Amygdala (tissue), 56 donors: ENCODE results near the gene SEPTIN10.
"Not testable (repeated sequence)": the region's sequence is repeated elsewhere in the genome, so short reads cannot be mapped to it uniquely, and the experiment has no call there.

ENCODE experiments used
- DNase-seq, 56 donors: peaks; one replicate each; lab custom pipeline; 2025; lab: John Stamatoyannopoulos, UW

SEPTIN10 gene

DNA sequence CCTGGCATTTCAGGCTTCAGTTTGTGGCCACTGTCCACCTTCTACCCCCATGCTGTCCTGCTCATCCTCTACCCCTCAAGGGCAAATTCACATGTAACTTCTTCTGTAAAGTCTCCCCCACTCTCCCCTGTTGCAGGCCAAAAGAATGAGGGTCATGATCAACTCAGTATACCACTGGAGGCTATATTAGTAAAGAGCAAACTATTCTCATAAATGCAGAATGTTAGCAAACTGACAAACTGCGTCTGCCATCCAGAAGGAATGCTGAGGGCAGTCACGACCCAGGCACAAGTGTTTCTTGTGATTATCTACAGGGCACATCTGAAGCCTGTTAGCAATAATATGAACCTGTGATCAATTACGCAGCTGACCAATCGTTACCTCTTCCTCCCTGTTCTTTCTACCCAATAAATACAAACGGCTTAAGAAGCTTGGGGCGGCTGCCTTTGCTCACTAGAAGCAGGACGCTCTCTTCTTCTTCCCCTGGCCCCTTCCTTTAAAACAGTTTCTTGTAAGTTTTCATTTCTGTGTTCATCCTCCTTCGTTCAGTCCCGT lies 58.3 kb downstream of the SEPTIN10 start:
- no peak for DNase-seq

GRCh38 chr2:109554758-109555157 lies 59.0 kb downstream of the SEPTIN10 start:
- no peak for DNase-seq

DNA sequence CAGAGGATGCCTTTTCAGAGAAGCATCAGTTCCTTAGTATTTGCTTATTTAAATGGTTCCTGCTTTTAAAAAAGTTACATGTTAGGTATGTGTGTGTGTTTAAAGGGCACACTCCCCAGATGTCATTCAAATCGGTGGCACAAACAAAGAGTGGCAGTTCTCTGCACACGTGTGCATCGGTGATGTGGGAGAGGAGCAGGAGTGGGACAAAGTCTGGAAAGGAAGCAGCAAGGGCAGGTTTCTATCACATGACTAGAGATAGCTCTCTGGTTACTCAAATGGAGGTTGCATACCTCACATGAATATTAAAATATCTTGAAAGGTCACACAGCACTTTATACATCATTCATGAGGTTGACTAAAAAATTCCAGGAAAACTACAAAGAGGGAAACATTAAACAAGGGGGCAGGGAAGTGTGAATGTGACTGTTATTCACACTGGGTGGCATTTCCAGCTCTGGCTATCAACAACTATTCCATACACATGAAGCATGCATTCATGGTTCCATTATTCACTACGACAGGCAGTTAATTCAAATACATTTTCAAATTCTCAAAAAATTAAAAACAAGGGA lies 64.7 kb downstream of the SEPTIN10 start:
- DNase-seq = no peak

- DNase-seq = no peak
Observed at GRCh38 chr2:109547280-109547679, 66.5 kb downstream of the SEPTIN10 start.

DNA sequence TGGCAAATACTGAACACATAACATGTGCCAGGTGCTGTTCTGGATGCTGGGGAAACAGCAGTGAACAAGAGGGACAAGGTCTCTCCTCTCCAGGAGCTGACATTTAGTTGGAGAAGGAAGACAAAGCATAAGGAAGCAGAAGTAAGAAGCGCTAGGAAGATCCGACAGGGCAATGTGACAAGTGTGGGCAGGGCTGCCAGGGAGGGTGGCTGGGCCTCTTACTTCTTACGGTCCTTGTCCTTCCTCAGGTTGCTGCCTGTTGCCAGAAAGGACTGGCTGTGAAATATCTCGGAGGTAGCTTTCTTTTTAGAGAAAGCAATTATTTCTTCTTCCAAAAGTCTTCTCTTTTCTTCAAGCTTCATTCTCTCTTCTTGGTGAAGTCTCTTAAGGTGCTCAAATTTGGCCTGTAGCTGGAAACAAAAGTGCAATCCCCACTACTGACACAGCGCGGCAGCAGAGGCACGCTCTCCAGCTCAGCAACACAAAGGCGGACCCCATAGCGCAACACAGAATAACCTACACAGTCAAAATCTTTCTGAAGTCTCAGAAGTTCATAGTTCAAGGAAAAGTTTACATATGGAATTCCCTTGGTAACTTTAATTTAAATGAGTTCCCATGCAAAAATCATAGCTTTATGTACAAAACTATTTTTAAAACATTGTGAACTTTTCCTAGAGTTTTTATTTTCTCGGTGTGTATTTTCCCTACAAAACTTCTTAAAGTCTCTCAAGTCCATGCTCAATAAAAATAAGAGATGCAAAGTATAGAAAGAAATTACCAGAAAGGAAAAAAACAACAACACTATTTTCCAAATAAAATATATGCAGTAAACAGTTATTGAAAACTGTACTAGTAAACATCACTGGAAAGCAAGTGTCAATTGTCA lies 67.7 kb downstream of the SEPTIN10 start:
- peak in 50 of 56 donors; percentile 2 to 84 (median 31) for DNase-seq

- no peak for DNase-seq
Observed at GRCh38 chr2:109542384-109542783, 71.4 kb downstream of the SEPTIN10 start.

DNA sequence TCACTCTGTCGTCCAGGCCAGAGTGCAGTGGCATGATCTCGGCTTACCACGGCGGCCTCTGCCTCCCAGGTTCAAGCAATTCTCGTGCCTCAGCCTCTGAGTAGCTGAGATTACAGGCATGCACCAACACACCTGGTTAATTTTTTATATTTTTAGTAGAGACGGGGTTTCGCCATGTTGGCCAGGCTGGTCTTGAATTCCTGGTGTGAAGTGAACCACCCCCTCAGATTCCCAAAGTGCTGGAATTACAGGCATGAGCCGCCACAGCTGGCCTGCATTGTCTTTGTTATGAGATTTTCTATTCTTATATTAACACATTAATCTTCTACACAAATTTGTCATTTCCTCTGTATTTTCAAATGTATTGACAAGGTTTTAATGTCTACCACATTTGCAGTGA lies 75.2 kb downstream of the SEPTIN10 start:
- no peak for DNase-seq

- DNase-seq = no peak
Observed at GRCh38 chr2:109537565-109538222, 76.1 kb downstream of the SEPTIN10 start.

GRCh38 chr2:109536556-109536955 lies 77.2 kb downstream of the SEPTIN10 start:
- DNase-seq = not testable (repeated sequence)

DNA sequence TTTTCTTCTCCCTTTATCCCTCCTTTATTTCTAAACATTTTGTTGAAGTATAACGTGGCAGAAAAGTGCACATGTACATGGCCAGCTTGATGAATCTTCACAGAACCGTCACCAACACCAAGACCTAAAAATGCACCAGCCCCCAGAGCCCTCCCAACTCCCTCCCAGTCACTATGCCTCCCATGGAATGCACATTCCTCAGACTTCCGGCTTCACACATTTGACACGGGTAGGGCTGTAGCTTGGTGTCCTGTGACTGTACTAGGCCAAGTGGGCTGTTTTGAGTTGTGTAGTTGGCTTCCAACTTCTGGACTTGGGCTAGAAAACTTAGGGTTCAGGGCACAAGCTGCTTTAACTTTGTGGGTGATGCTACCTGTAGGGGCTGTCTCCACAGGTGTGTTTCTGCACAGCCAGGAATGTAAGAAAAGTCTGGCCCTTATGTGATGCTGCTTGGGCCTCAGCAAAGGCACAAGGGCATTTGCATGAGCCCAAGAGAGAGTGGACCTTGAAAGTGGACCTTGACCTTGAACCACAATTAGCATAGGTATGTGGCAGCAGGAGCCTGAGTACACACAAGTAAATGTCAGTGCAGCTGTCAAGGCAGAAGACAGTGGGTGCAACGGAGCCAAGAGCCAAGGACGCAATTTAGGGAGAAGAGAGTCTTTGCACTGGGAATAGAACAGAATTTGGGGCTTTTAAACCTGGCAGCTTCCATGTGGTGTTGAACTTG lies 78.4 kb downstream of the SEPTIN10 start:
- no peak for DNase-seq

DNA sequence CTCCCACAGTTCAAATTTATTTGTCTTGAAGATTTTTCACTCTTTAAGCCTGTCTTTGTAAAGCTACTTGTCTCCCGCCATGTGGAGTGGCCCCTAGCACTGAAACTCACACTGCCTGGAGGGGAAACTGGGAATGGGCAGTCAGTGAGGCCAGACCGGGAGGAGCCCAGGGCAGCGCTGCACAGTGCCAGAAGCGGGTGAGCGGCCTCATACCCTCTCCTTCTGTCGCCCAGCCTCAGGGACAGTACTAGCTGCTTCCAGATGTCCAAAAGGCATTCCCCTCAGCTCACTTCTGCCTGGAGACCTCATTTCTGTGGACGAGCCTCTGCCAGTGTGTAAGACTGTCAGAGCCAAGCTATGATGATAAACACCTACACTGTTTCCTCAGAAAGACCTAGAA lies 79.9 kb downstream of the SEPTIN10 start:
- DNase-seq = no peak

DNA sequence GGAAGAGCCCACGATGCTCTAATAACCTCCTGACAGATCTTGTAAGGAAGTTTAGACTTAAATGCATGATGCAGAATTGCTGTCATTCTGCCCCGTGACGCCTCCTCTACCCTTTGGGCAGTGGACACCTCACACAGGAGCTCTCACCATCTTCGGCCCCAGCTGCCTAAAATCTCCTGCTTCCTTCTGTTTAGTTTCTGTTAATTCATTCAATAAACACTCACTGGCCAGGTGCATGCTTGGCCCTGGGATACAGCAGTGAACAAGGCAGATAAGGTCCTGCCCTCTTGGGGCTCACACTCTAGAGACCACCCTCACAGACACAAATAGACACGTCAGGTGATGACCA lies 81.1 kb downstream of the SEPTIN10 start:
- no peak for DNase-seq

DNA sequence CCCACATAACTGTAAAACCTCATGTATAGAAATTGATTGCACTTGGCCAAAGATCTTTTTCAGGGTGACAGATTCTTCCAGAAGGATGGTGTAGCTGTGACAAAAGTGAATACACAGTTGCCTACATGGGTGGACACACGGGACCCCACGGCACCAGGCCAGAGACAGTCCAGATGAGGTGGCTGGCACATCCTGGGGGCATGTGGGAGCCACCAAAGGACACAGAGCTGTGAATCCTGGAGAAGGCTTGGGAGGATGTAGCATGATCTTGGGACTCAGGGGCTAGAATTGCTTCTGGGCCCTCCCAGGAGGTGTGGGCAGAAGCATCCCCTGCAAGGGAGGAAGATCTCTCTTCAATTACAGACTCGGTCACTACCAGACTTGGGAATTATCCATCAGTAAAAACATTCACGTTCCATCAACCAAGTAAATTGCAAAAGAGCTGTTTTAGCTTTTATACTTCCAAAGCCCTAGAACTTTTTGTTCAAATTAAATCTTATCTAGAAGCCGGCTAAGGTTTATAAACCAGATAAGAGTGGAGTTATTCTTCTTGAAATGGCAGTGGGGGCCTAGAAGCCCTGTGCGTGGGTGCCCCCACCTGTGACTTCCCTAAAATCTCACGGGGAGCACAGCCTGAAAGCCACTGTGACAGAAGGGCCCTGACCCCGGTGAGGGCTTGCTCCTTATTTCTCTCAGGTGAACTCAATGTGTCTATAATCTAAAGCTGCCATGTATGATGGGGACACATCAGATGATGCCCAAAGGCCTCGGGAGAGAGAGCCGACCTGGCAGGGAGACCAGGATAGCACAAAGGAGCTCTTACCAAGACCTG lies 81.7 kb downstream of the SEPTIN10 start:
- DNase-seq = no peak

DNA sequence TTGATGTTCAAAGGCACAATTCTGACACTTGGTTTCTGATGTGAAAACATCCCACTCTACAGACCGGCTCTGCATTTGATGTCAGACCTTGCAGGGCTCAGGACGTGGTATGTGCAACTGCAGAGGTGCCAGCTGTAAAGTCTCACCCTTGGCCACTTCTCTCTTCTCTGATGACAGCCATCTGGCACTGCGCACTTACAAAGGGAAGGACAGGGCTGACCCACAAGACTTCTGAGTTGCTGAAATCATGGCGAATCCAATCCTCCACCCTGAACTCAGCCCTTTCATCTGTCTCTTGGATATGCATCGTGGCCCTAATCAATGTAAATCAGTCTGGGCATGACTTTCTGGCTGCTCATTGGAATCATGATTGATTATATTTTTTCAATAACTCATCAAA lies 82.5 kb downstream of the SEPTIN10 start:
- no peak for DNase-seq

- DNase-seq = no peak
Observed at GRCh38 chr2:109530712-109531111, 83.1 kb downstream of the SEPTIN10 start.

GRCh38 chr2:109529532-109530449 lies 84.0 kb downstream of the SEPTIN10 start:
- no peak for DNase-seq

DNA sequence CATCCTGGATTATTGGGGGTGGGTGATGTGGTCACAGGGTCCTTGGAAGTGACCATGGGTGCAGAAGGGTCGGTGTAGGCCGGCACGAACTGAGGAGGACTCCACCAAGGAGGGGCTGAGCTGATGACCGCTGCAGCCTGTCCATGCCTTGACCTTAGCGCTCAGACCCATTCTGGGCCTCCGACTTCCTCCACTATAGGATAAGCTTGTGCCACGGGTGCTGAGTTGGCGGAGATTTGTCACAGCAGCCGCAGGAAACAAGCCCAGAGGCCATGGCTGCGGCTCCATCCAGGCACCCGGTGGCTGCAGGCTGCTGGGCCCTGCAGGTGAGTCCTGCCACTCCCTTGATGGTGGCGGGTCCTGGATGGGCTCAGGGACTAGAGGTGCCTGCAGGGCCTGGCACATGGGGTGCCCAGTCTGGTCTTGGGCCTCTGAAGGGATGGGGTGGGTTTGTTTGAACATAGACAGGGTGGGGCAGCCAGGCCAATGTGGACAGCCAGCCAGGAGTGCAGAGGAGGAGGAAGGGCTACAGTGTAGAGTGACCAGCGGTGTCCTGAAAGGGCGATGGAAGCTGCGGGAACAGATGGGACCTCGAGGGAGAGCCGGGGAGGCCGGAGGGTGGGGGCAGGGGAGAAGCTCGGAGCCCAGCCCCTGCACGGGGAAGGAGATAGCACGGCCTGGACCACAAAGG lies 84.8 kb downstream of the SEPTIN10 start:
- no peak for DNase-seq
